Ovary (tissue), 3 donors: ENCODE results near the gene RPS6KA6.

Experiments used
- CTCF ChIP-seq, 3 donors: fragments of 450-650 bp in 2 of 3; fragments of 200-600 bp in 1 of 3; IDR thresholded peaks; one replicate each; pipeline versions ENCODE4 v1.5.1 to v1.8.0; 2016 to 2022; ENCODE audit warnings: antibody characterized with exemption in 3 of 3, mild to moderate bottlenecking in 1 of 3
- POLR2A ChIP-seq: fragments of 450-650 bp; IDR thresholded peaks from one replicate; pipeline ENCODE4 v1.6.1; 2017; ENCODE audit warnings: antibody characterized with exemption, mild to moderate bottlenecking, moderate library complexity
- donor health status: DM: no; HTN: no; CAD: no.

DNA sequence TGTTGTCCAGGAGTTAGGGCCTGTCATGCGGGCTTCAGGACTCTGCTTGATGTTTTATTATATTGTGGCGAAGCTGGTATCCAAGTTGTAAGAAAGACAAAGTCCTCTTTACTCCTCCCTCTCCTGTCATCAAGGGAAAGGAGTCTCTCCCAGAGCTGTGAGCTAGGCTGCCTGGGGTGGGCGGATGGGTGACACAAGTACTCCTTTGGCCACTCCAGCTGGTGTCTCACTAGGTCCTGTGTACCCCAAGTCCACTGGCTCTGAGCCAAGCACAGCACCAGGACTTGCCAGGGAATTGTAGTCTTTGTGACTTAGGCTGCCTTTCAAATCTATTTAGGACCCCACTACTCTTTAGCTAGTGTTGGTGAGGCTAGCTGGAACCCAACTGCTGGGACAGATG is 36.7 kb upstream of the RPS6KA6 start:
- TF ChIP-seq CTCF (IDR thresholded peaks at IDR 0.05) (no peak), POLR2A (no peak)
